HepG2 (cell line): ENCODE measurements around the gene PLEKHG2. TPM values are rescaled to one million over a fixed set of nuclear protein-coding genes. Genes with fewer than 3 reads are reported as not detected.
A peak's percentile ranks its signal among the peaks of the same experiment; 100 is the strongest.

Source experiments
- HDAC1 ChIP-seq: sonication (generic); formaldehyde crosslinking; IDR thresholded peaks from 2 replicates; pipeline ENCODE4 v1.5.1; 2020; ENCODE audit warnings: mild to moderate bottlenecking, missing genetic modification reagents
- NCOA1 ChIP-seq: sonication (generic); formaldehyde crosslinking; IDR thresholded peaks from 2 replicates; pipeline ENCODE4 v1.9.0; 2021; ENCODE audit warnings: missing genetic modification reagents
- PITX1 ChIP-seq: sonication (generic); formaldehyde crosslinking; IDR thresholded peaks from 2 replicates; pipeline ENCODE4 v1.5.1; 2020; ENCODE audit warnings: mild to moderate bottlenecking, missing genetic modification reagents
- SATB2 ChIP-seq: sonication (generic); formaldehyde crosslinking; IDR thresholded peaks from 2 replicates; pipeline ENCODE4 v1.5.0; 2020; ENCODE audit warnings: missing genetic modification reagents
- SRY ChIP-seq: sonication (generic); formaldehyde crosslinking; IDR thresholded peaks from 2 replicates; pipeline ENCODE4 v1.8.0; 2022; ENCODE audit warnings: mild to moderate bottlenecking, missing genetic modification reagents
- TARDBP ChIP-seq: sonication (generic); formaldehyde crosslinking; IDR thresholded peaks from 2 replicates; pipeline ENCODE4 v1.8.0; 2022; ENCODE audit warnings: mild to moderate bottlenecking, missing genetic modification reagents
- TSC22D2 ChIP-seq: sonication (generic); formaldehyde crosslinking; IDR thresholded peaks from 2 replicates; pipeline ENCODE4 v1.5.1; 2020; ENCODE audit warnings: missing genetic modification reagents, mild to moderate bottlenecking, borderline replicate concordance
- ZNF354B ChIP-seq: sonication (generic); formaldehyde crosslinking; IDR thresholded peaks from 2 replicates; pipeline ENCODE4 v1.8.0; 2022; ENCODE audit warnings: mild to moderate bottlenecking, missing genetic modification reagents
- ZNF577 ChIP-seq: sonication (generic); formaldehyde crosslinking; IDR thresholded peaks from 2 replicates; pipeline ENCODE4 v1.4.0; 2020; ENCODE audit warnings: mild to moderate bottlenecking, low read depth, missing genetic modification reagents, borderline replicate concordance
- ZNF670 ChIP-seq: sonication (generic); formaldehyde crosslinking; IDR thresholded peaks from 2 replicates; pipeline ENCODE4 v1.8.0; 2022; ENCODE audit warnings: mild to moderate bottlenecking, missing genetic modification reagents, borderline replicate concordance
- ZNF777 ChIP-seq: sonication (generic); formaldehyde crosslinking; IDR thresholded peaks from 2 replicates; pipeline ENCODE4 v1.4.0; 2020; ENCODE audit warnings: missing genetic modification reagents
- ZZZ3 ChIP-seq: sonication (generic); formaldehyde crosslinking; IDR thresholded peaks from 2 replicates; pipeline ENCODE4 v1.4.0; 2020; ENCODE audit warnings: missing genetic modification reagents, mild to moderate bottlenecking, borderline replicate concordance
- polyA plus RNA-seq, 8 experiments: library from polyadenylated mRNA; depleted of rRNA in 3 of 8; stranded (reverse) in 7 of 8; unstranded in 1 of 8; fragments of >200 nt; fragmentation: Illumina TruSeq in 4 of 8; extraction: Trizol in 4 of 8; gene quantifications; 2 replicates each; pipeline versions ENCODE4 v1.2.1 to v1.2.3, GENCODE V29; 2011 to 2016; ENCODE audit warnings: low read depth in 4 of 8, missing spikeins in 1 of 8, mixed read lengths in 1 of 8; ENCODE audit not compliant: insufficient read depth in 1 of 8
- total RNA-seq, 5 experiments: library from RNA; depleted of rRNA; stranded (reverse); fragments of >200 nt; fragmentation: Illumina TruSeq; extraction: Trizol; gene quantifications; 2 replicates each; pipeline ENCODE4 v1.2.3, GENCODE V29; 2016; ENCODE audit warnings: low read depth in 1 of 5
- TF ChIP-seq, protein P1 (sequence below): sonication (generic); formaldehyde crosslinking; IDR thresholded peaks from 2 replicates; pipeline ENCODE4; 2020; ENCODE audit warnings: missing genetic modification reagents, mild to moderate bottlenecking, borderline replicate concordance
- TF ChIP-seq, protein P2 (sequence below), 2 experiments: IDR thresholded peaks; 2 replicates each; pipeline ENCODE4 v1.6.1; 2011 to 2012; ENCODE audit warnings: low read length in 2 of 2, borderline replicate concordance in 1 of 2, low read depth in 1 of 2, mild to moderate bottlenecking in 1 of 2, moderate library complexity in 1 of 2
- TF ChIP-seq, protein P3 (sequence below), 2 experiments: sonication (generic) in 1 of 2; formaldehyde crosslinking in 1 of 2; IDR thresholded peaks; 2 replicates each; pipeline versions ENCODE4 v1.6.1 to v1.9.0; 2014 to 2022; ENCODE audit warnings: antibody characterized with exemption in 1 of 2, borderline replicate concordance in 1 of 2, inconsistent platforms in 1 of 2, low read depth in 1 of 2, missing genetic modification reagents in 1 of 2

Gene PLEKHG2
- total and polyA plus RNA-seq, 2 of the 13 experiments (the other 11 are each of a cell fraction or from before 2014, with no cell fraction given), result 3.6 to 6.8 TPM

DNA sequence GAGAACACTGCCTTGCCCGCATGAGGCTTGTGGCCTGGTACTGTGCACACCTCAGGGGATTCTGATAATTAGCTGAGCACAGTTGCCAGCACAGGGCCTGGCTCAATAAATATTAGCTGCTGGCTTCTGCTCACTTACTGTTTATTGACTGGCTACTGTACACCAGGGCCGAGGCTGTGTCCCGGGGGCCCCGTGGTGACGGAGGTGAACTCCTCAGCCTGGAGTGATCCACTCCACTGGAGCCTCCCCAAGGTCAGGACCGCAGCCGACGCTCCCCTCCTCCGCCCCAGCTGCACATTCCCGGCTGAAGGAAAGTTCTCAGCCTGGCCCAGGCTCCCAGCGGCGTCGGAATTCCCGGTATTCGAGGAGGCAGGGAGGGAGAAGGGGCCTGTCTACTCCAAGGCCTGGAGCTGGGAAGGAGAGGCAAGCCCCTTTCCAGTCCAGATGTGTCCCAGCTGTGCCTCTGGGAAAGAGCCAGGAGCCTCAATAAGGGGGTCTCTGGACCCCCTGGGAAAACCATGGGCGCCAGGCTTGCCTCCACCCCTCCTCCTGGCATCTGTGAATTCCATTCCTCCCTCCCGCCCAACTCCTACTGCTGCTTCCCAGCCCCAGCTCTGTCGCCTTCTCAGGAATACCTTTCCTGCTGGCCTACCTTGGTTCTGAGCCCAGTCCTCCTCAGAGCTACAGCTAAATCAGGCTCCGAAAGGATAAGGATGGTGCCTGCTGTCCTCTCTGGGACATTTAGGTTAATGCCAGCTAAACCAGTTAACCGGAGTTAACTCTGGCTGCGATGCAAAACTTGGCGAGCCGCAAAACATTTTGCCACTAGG, 16.0 kb downstream of the PLEKHG2 start (continued):
- TF ChIP-seq, protein P1, sequence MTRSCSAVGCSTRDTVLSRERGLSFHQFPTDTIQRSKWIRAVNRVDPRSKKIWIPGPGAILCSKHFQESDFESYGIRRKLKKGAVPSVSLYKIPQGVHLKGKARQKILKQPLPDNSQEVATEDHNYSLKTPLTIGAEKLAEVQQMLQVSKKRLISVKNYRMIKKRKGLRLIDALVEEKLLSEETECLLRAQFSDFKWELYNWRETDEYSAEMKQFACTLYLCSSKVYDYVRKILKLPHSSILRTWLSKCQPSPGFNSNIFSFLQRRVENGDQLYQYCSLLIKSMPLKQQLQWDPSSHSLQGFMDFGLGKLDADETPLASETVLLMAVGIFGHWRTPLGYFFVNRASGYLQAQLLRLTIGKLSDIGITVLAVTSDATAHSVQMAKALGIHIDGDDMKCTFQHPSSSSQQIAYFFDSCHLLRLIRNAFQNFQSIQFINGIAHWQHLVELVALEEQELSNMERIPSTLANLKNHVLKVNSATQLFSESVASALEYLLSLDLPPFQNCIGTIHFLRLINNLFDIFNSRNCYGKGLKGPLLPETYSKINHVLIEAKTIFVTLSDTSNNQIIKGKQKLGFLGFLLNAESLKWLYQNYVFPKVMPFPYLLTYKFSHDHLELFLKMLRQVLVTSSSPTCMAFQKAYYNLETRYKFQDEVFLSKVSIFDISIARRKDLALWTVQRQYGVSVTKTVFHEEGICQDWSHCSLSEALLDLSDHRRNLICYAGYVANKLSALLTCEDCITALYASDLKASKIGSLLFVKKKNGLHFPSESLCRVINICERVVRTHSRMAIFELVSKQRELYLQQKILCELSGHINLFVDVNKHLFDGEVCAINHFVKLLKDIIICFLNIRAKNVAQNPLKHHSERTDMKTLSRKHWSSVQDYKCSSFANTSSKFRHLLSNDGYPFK, result no peak
- 0 out of 2 replicates have a peak, but pooled peaks have one; percentile 14 for TF ChIP-seq TSC22D2 (CRISPR knock-in tag)
- TF ChIP-seq NCOA1 (CRISPR knock-in tag), result no peak
- TF ChIP-seq TARDBP (CRISPR knock-in tag), result no peak; the same call in 1 of the 2 replicates
- TF ChIP-seq ZNF577, result no peak
- 0 out of 2 replicates have a peak, but pooled peaks have one; percentile 62 for TF ChIP-seq SRY (CRISPR knock-in tag)
- TF ChIP-seq HDAC1 (CRISPR knock-in tag), result no peak
- no peak for TF ChIP-seq ZNF670 (CRISPR knock-in tag)
- no peak for TF ChIP-seq SATB2 (CRISPR knock-in tag)
- TF ChIP-seq, protein P2, sequence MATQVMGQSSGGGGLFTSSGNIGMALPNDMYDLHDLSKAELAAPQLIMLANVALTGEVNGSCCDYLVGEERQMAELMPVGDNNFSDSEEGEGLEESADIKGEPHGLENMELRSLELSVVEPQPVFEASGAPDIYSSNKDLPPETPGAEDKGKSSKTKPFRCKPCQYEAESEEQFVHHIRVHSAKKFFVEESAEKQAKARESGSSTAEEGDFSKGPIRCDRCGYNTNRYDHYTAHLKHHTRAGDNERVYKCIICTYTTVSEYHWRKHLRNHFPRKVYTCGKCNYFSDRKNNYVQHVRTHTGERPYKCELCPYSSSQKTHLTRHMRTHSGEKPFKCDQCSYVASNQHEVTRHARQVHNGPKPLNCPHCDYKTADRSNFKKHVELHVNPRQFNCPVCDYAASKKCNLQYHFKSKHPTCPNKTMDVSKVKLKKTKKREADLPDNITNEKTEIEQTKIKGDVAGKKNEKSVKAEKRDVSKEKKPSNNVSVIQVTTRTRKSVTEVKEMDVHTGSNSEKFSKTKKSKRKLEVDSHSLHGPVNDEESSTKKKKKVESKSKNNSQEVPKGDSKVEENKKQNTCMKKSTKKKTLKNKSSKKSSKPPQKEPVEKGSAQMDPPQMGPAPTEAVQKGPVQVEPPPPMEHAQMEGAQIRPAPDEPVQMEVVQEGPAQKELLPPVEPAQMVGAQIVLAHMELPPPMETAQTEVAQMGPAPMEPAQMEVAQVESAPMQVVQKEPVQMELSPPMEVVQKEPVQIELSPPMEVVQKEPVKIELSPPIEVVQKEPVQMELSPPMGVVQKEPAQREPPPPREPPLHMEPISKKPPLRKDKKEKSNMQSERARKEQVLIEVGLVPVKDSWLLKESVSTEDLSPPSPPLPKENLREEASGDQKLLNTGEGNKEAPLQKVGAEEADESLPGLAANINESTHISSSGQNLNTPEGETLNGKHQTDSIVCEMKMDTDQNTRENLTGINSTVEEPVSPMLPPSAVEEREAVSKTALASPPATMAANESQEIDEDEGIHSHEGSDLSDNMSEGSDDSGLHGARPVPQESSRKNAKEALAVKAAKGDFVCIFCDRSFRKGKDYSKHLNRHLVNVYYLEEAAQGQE (IDR thresholded peaks at IDR 0.05; ENCODE audit: borderline replicate concordance in 1 of 2, low read depth in 1 of 2, low read length in 2 of 2), result no peak
- TF ChIP-seq ZNF354B (CRISPR knock-in tag), result no peak
- TF ChIP-seq ZZZ3 (CRISPR knock-in tag), result no peak
- TF ChIP-seq, protein P3, sequence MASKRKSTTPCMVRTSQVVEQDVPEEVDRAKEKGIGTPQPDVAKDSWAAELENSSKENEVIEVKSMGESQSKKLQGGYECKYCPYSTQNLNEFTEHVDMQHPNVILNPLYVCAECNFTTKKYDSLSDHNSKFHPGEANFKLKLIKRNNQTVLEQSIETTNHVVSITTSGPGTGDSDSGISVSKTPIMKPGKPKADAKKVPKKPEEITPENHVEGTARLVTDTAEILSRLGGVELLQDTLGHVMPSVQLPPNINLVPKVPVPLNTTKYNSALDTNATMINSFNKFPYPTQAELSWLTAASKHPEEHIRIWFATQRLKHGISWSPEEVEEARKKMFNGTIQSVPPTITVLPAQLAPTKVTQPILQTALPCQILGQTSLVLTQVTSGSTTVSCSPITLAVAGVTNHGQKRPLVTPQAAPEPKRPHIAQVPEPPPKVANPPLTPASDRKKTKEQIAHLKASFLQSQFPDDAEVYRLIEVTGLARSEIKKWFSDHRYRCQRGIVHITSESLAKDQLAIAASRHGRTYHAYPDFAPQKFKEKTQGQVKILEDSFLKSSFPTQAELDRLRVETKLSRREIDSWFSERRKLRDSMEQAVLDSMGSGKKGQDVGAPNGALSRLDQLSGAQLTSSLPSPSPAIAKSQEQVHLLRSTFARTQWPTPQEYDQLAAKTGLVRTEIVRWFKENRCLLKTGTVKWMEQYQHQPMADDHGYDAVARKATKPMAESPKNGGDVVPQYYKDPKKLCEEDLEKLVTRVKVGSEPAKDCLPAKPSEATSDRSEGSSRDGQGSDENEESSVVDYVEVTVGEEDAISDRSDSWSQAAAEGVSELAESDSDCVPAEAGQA (IDR thresholded peaks at IDR 0.05; ENCODE audit: low read depth), result peak; percentile 24; the same call in 1 of the 2 replicates
- TF ChIP-seq, protein P3 (CRISPR knock-in tag; IDR thresholded peaks at IDR 0.05; ENCODE audit: borderline replicate concordance), result no peak
- 0 out of 2 replicates have a peak, but pooled peaks have one; percentile 22 for TF ChIP-seq PITX1 (CRISPR knock-in tag)
- TF ChIP-seq ZNF777 (CRISPR knock-in tag), result no peak
